ENCODE measurements around the gene ELMO1.

The ELMO1 gene

GRCh38 chr7:36852017-36852416 lies 596.6 kb downstream of the ELMO1 start:
- FAIRE-seq (no peak), DNase-seq (ENCODE audit: insufficient read length) (no peak)
- TF ChIP-seq POLR2AphosphoS5 (IDR thresholded peaks at IDR 0.05; ENCODE audit: low read depth, low read length) (no peak), TAF1 (IDR thresholded peaks at IDR 0.05; ENCODE audit: borderline replicate concordance, low read depth, low read length) (no peak), POLR2A (IDR thresholded peaks at IDR 0.05; ENCODE audit: low read depth, low read length) (no peak)

GRCh38 chr7:36851382-36851781 lies 597.3 kb downstream of the ELMO1 start:
- no peak for FAIRE-seq
- DNase-seq (ENCODE audit: insufficient read length) = no peak
- TF ChIP-seq POLR2AphosphoS5 (IDR thresholded peaks at IDR 0.05; ENCODE audit: low read depth, low read length) (no peak), TAF1 (IDR thresholded peaks at IDR 0.05; ENCODE audit: borderline replicate concordance, low read depth, low read length) (no peak), POLR2A (IDR thresholded peaks at IDR 0.05; ENCODE audit: low read depth, low read length) (no peak)

- no peak for FAIRE-seq
Observed at GRCh38 chr7:36847946-36848345, 600.7 kb downstream of the ELMO1 start.

GRCh38 chr7:36844374-36844773 lies 604.3 kb downstream of the ELMO1 start:
- DNase-seq (ENCODE audit: insufficient read length) = no peak
- FAIRE-seq = no peak
- TF ChIP-seq TAF1 (IDR thresholded peaks at IDR 0.05; ENCODE audit: borderline replicate concordance, low read depth, low read length) = no peak
- TF ChIP-seq POLR2AphosphoS5 (IDR thresholded peaks at IDR 0.05; ENCODE audit: low read depth, low read length) = no peak

More at GRCh38 chr7:36847946-36848345, 600.7 kb downstream of the ELMO1 start:
- no peak for DNase-seq (ENCODE audit: insufficient read length)
- no peak for TF ChIP-seq POLR2A (IDR thresholded peaks at IDR 0.05; ENCODE audit: low read depth, low read length)

- DNase-seq (ENCODE audit: insufficient read length) (no peak), FAIRE-seq (no peak)
Observed at GRCh38 chr7:36840904-36841303, 607.8 kb downstream of the ELMO1 start.

GRCh38 chr7:36838616-36839225 lies 609.9 kb downstream of the ELMO1 start:
- FAIRE-seq = no peak
- no peak for DNase-seq (ENCODE audit: insufficient read length)
- TF ChIP-seq POLR2A (IDR thresholded peaks at IDR 0.05; ENCODE audit: low read depth, low read length) (no peak), TAF1 (IDR thresholded peaks at IDR 0.05; ENCODE audit: borderline replicate concordance, low read depth, low read length) (no peak), POLR2AphosphoS5 (IDR thresholded peaks at IDR 0.05; ENCODE audit: low read depth, low read length) (no peak)

More at GRCh38 chr7:36840904-36841303, 607.8 kb downstream of the ELMO1 start:
- TF ChIP-seq POLR2A (IDR thresholded peaks at IDR 0.05; ENCODE audit: low read depth, low read length) = no peak
- TF ChIP-seq POLR2AphosphoS5 (IDR thresholded peaks at IDR 0.05; ENCODE audit: low read depth, low read length) = no peak
- no peak for TF ChIP-seq TAF1 (IDR thresholded peaks at IDR 0.05; ENCODE audit: borderline replicate concordance, low read depth, low read length)

GRCh38 chr7:36831049-36831448 lies 617.6 kb downstream of the ELMO1 start:
- FAIRE-seq = no peak
- DNase-seq (ENCODE audit: insufficient read length) = no peak
- TF ChIP-seq TAF1 (IDR thresholded peaks at IDR 0.05; ENCODE audit: borderline replicate concordance, low read depth, low read length) (no peak), POLR2AphosphoS5 (IDR thresholded peaks at IDR 0.05; ENCODE audit: low read depth, low read length) (no peak), POLR2A (IDR thresholded peaks at IDR 0.05; ENCODE audit: low read depth, low read length) (no peak)

- DNase-seq (ENCODE audit: insufficient read length) (no peak), FAIRE-seq (no peak)
- no peak for TF ChIP-seq TAF1 (IDR thresholded peaks at IDR 0.05; ENCODE audit: borderline replicate concordance, low read depth, low read length)
- no peak for TF ChIP-seq POLR2A (IDR thresholded peaks at IDR 0.05; ENCODE audit: low read depth, low read length)
- TF ChIP-seq POLR2AphosphoS5 (IDR thresholded peaks at IDR 0.05; ENCODE audit: low read depth, low read length) = no peak
Observed at GRCh38 chr7:36827726-36828703, 620.6 kb downstream of the ELMO1 start.

- FAIRE-seq (no peak), DNase-seq (ENCODE audit: insufficient read length) (no peak)
- TF ChIP-seq POLR2AphosphoS5 (IDR thresholded peaks at IDR 0.05; ENCODE audit: low read depth, low read length) (no peak), POLR2A (IDR thresholded peaks at IDR 0.05; ENCODE audit: low read depth, low read length) (no peak), TAF1 (IDR thresholded peaks at IDR 0.05; ENCODE audit: borderline replicate concordance, low read depth, low read length) (no peak)
Observed at GRCh38 chr7:36825501-36825900, 623.2 kb downstream of the ELMO1 start.

GRCh38 chr7:36823353-36823752 lies 625.3 kb downstream of the ELMO1 start:
- no peak for FAIRE-seq
- TF ChIP-seq TAF1 (IDR thresholded peaks at IDR 0.05; ENCODE audit: borderline replicate concordance, low read depth, low read length) (no peak), POLR2A (IDR thresholded peaks at IDR 0.05; ENCODE audit: low read depth, low read length) (no peak), POLR2AphosphoS5 (IDR thresholded peaks at IDR 0.05; ENCODE audit: low read depth, low read length) (no peak)
- DNase-seq (ENCODE audit: insufficient read length) = no peak

GRCh38 chr7:36821617-36822016 lies 627.0 kb downstream of the ELMO1 start:
- TF ChIP-seq POLR2A (IDR thresholded peaks at IDR 0.05; ENCODE audit: low read depth, low read length) (no peak), POLR2AphosphoS5 (IDR thresholded peaks at IDR 0.05; ENCODE audit: low read depth, low read length) (no peak), TAF1 (IDR thresholded peaks at IDR 0.05; ENCODE audit: borderline replicate concordance, low read depth, low read length) (no peak)
- DNase-seq (ENCODE audit: insufficient read length) = no peak

More at GRCh38 chr7:36821617-36822016, 627.0 kb downstream of the ELMO1 start:
- no peak for FAIRE-seq

All from GM12892 (cell line).